T follicular helper cell (primary cell): ENCODE results near the gene ZNF17.

Experiments used
- DNase-seq: peaks from one replicate; pipeline ENCODE4 v3.0.0-alpha.2; 2020; ENCODE audit warnings: low read depth

ZNF17 gene

DNA sequence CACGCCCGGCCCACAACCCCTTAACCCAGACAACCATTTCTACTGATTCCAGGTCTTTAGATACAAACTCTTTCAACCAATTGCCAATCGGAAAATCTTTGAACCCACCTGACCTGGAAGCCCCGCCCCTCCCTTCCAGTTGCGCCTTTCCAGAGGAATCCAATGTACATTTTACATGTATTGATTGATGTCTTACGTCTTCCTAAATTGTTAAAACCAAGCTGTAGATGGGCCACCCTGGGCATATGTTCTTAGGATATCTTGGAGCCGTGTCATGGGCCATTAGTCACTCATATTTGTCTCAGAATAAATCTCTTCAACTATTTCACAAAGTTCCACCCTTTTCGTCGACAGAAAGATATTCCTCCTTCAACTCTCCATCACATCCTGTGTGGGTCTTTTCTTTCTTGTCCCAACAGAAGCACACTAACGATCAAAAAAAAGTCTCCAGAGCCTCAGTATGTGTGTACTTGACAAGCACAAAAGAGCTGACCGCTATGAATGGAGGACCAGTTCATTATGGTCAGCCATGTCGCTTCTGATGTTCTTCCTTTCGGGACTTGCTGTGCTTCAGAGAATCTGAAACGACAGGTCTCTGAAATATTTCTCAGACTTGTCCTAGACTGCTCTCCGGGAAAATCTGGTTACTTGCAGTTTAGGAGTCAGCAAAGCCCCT, 23.6 kb downstream of the ZNF17 start:
- DNase-seq, result no peak

DNA sequence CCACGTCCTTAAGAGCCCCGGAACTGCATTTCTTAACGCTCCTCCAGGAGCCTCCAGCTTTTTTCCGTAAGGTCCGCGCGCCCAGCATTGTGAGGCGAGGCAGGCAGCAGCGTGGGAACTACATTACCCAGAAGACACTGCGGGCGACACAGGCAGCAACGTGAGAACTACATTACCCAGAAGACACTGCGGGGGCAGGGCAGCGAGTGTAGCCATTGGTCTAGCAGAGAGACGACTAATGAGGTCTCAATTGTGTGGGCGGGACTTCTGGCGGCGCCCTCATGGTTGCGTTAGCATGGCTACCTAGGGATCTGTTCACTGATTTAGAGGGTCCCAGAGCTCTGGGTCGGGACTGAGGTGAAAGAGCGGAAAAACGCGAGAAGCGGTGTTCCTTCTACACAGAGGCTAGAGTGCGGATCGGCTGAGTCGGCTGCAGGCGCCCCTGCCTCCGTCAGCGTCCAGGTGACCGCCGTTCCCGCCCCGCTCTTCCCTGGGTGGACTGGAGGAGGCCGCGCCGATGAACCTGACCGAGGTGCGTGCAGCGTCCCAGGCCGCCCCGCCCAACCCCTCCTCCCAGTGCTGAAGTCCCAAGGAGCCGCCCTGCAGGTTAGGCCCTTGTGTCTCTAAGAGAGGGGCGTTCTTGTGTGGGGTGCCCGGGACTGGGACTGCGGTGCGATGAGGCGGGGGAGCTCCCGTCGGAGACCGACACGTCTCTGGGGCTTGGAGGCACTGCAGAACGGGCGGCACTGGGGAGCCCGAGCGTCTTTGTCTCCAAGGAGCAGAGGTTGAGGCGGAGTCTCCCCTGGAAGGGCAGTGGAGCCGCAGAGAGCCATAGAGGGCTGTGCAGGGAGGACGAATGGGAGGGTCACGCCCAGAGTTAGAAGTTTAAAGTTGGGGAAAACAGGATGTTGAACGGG, 24.4 kb downstream of the ZNF17 start, which contains the start of gene ZNF749:
Gene ZNF749, plus strand, starts transcription at position 264 of the 917 bp plus-strand sequence. Its CDS starts 254 bp downstream, at position 518.
- DNase-seq, result peak; percentile 96

DNA sequence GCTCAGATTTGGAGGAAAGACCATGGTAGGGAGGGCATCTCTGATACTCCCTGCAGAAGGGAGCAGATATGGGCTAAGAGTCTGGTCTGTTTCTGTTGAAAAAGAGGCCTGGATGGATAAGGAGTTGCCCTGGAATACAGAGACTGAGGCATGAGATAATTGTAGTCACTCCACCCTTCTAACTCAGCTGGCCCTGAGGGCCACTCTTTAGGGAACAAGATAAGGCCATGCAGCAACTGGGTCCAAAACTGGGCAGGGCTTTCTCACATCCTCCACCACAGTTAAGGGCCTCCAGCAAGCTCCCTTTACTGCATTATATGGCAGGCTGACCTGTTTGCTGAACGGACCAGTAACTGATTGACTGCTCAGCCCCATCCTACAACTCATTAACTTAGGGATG, 25.5 kb downstream of the ZNF17 start:
- DNase-seq, result no peak

DNA sequence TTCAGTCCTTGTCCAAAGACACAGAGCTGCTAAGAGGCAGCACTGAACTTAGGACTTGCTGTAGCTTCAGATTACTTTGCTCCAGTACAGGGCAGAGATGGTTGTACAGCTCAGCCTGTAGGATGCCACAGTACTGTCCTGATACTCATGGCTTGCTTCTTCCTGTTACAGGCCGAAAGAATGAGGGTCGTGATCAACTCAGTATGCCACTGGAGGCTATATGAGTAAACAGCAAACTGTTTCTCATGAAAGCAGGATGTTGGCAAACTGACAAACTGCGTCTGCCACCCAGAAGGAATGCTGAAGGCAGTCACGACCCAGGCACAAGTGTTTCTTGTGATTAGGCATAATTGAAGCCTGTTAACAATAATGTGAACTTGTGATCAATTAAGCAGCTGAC, 27.0 kb downstream of the ZNF17 start:
- DNase-seq, result no peak

DNA sequence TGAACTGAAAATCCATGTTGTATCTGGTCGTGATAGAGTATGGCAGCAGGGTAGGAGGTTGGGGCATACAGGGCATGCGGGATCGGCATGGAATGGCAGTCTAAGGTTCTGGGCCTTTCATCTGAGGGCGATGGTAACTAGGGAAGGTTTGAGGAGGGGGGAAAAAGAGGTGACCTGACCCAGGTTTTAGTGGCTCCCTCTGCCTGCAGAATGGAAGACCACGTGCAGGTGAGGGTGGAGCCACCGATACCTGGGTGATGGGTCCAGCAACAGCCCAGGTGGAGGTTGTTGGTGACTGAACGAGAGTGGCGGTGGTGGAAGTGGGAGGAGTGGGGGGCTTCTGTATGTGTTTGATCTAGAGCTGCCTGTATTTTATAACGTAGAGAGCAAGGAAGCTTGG, 28.0 kb downstream of the ZNF17 start:
- DNase-seq, result no peak

DNA sequence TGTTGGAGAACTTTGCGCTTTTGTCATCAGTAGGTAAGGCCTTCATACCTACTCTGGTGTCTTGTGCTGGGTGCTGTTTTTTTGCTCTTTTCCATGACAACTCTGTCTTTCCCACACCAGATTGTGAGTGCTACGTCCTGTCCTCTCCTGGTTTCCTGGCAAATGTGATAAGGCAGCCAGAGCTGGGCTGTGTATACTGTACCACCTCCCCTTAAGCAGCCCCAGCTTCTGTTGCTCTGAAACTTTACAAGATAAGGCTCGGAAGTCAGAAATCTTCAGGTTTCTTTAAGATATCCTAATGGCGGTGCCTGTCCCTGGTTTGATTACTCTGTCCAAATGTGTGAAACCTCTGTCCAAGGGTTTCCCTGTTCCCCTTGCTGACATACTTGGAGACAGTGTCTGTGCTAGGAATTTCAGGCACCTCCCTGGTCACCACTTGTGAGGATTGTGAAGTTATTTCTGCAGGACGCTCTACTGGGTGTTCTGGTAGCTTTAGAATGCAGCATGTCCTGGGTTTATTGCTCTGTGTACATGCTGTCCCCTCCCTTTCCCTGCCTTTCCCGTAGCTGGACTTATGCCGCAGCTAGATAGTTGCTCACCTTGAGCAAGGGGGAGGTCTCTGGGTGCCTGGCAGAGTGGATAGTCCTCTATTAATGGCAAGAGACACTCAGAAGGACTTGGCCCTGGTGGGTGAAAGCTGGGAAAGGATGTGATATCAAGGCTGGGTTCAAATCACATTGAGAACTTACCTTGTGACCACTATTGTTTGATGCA, 31.2 kb downstream of the ZNF17 start:
- DNase-seq, result no peak

DNA sequence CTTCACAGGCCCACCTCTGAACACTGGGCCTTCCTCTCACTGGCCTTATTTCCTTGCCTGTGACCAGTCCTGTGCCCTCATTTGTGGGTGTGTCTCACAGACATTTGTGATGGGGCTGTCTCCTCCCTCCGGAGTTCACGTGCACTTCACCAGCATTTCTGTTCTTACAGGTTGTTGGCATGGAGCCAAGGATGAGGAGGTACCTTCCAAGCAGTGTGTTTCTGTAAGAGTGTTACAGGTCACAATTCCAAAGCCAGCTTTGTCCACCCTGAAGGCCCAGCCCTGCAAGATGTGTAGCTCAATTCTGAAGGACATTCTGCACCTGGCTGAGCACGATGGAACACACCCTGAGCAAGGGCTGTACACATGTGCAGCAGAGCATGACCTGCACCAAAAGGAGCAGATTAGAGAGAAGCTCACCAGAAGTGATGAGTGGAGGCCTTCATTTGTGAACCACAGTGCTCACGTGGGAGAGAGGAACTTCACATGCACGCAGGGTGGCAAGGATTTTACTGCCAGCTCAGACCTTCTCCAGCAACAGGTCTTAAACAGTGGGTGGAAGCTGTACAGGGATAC, 32.2 kb downstream of the ZNF17 start:
- DNase-seq, result no peak

DNA sequence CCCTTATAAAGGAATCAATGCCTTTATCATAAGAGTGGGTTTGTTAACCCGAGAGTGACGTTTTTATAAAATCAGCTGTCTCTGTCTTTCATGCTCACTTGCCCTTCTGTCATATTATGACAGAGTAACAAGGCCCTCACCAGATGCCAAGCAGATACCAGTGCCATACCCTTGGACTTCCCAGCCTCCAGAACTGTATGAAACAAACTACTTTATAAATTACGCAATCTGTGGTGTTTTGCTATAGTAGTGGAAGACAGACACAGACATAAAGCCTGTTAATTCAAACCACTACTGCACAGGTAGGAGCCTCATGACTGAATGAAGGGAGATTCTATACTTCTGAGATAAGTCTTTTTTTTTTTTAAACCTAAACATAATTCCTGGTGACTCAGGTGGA, 41.3 kb downstream of the ZNF17 start:
- no peak for DNase-seq

DNA sequence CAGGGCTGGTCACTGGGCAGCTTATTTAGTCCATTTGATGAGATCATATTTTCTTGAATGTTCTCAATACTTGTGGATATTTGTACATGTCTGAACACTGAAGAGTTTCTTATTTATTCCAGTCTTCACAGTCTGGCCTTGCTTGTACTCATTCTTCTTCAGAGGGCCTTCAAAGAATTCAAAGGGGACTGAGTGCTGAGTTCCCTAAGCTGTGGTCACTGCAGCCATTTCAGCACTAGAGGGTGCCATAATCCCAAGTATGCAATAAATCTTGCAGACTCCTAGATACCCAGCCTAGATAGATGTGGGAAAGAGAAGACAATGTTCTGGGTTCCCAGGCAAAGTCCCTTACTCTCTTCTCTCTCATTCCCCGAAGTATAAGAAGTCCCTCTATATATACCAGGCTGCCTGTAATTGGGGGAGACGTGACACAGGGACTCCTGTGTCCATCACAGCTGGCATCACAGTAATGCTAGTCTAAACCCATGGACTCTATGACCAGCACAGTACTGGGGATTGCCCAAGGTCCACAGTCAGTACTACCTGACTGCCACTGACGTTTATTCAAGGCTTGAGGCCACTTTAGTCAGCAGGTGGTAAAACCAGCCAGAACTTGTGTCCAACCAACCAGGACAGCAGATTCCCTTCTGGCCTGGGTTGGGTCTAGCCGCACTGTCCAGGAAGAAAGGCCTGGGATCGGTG, 54.9 kb downstream of the ZNF17 start:
- DNase-seq, result peak; percentile 6

DNA sequence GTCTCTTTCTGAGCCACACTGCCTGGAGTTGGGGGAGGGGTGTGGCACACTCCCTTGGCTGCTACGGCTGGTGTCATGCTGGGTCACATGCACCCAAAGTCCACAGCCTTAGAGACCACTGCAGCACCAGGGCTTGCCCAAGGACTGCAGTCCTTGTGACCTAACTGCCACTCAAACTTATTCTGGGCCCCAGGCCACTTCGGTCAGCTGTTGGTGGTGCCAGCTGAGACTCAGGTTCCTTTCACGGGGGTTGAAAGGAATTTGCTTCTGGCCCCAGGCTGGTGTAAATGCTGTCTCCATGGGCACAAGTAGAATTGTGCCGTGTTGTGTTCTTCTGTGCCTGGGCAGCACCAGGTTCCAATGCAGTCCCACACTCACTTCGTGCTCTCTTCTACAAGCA, 55.5 kb downstream of the ZNF17 start:
- no peak for DNase-seq
